ENCODE measurements around the gene PRIM1. TPM values are rescaled to one million over a fixed set of nuclear protein-coding genes. Genes with fewer than 3 reads are reported as not detected.

PRIM1 gene
- total and polyA plus RNA-seq, 12 donors: 0.78 to 9.1 (median 4.3) TPM

GRCh38 chr12:56725723-56726102, 26.4 kb downstream of the PRIM1 start:
- Histone ChIP-seq H3K27ac (peak overlapping the region; percentile 81 to 97 (median 87)), H3K4me1 (replicated peaks in 1 of 2) (peaks cover 30 to 32% of the 10 kb centered on the region in 2 donors), H3K27me3 (no peaks in the 10 kb centered on the region), H3K9me3 (replicated peaks in 1 of 3) (no peaks in the 10 kb centered on the region), H3K4me3 (peak overlapping the region in 2 of 4 donors; percentile 50 to 64), H3K36me3 (replicated peaks in 1 of 2) (no peaks in the 10 kb centered on the region)
- no peak for DNase-seq
- intact Hi-C loops (cut with DNase I): loop anchor here in 1 of 2 donors (10.0 kb wide), 1 partner anchor 81 kb away; the partner anchor contains the start of gene ATP5F1B
- TF ChIP-seq CTCF (IDR thresholded peaks at IDR 0.05) (no peak), POLR2A (IDR thresholded peaks at IDR 0.05) (no peak)
- 13 to 20% (median 18%) methylated on average over 6 to 7 of the region's 7 CpGs for WGBS, 4 donors

GRCh38 chr12:56724972-56725722, 27.0 kb downstream of the PRIM1 start, which contains the start of gene NACA:
Gene NACA (minus strand): TSS chr12:56725299. CDS start chr12:56724521, 778 bp downstream.
- H3K4me1 ChIP-seq (replicated peaks in 1 of 2): peaks cover 33 to 36% of the 10 kb centered on the region in 2 donors

GRCh38 chr12:56724701-56724971, 27.5 kb downstream of the PRIM1 start:
- H3K4me3 ChIP-seq: peak overlapping the region; percentile 24 to 99 (median 57)
- peaks cover 33 to 41% of the 10 kb centered on the region in 2 donors for H3K4me1 ChIP-seq (replicated peaks in 1 of 2)
- peak in 3 of 7 donors; percentile 33 to 40 (median 37) for DNase-seq
- peaks cover 0 to 7% of the 10 kb centered on the region in 2 donors for H3K36me3 ChIP-seq (replicated peaks in 1 of 2)
- TF ChIP-seq POLR2A (IDR thresholded peaks at IDR 0.05) (no peak), CTCF (IDR thresholded peaks at IDR 0.05) (no peak)
- WGBS, 4 donors: 0 to 1% (median 0%) methylated on average over 7 to 9 of the region's 9 CpGs
- no peaks in the 10 kb centered on the region for H3K27me3 ChIP-seq
- no peaks in the 10 kb centered on the region for H3K9me3 ChIP-seq (replicated peaks in 1 of 3)
- H3K27ac ChIP-seq: peak overlapping the region; percentile 81 to 97 (median 87)
- intact Hi-C loops (cut with DNase I): loop anchor here in 1 of 2 donors (10.0 kb wide), 1 partner anchor 80 kb away; the partner anchor contains the start of gene ATP5F1B

More at GRCh38 chr12:56724972-56725722, 27.0 kb downstream of the PRIM1 start, which contains the start of gene NACA:
- peaks cover 0 to 2% of the 10 kb centered on the region in 2 donors for H3K36me3 ChIP-seq (replicated peaks in 1 of 2)
- H3K27me3 ChIP-seq: no peaks in the 10 kb centered on the region
- peak; percentile 97 to 100 (median 99) for DNase-seq
- no peaks in the 10 kb centered on the region for H3K9me3 ChIP-seq (replicated peaks in 1 of 3)
- peak within 1 kb of the TSS; percentile 24 to 99 (median 57) for H3K4me3 ChIP-seq
- WGBS, 4 donors: 0 to 2% (median 1%) methylated on average over 24 to 46 of the region's 46 CpGs
- intact Hi-C loops (cut with DNase I): loop anchor here in 1 of 2 donors (10.0 kb wide), 1 partner anchor 80 kb away; the partner anchor contains the start of gene ATP5F1B
- TF ChIP-seq POLR2A (IDR thresholded peaks at IDR 0.05) (peak; percentile 82 to 97), CTCF (IDR thresholded peaks at IDR 0.05) (no peak)
- peak within 1 kb of the TSS; percentile 81 to 97 (median 87) for H3K27ac ChIP-seq

DNA sequence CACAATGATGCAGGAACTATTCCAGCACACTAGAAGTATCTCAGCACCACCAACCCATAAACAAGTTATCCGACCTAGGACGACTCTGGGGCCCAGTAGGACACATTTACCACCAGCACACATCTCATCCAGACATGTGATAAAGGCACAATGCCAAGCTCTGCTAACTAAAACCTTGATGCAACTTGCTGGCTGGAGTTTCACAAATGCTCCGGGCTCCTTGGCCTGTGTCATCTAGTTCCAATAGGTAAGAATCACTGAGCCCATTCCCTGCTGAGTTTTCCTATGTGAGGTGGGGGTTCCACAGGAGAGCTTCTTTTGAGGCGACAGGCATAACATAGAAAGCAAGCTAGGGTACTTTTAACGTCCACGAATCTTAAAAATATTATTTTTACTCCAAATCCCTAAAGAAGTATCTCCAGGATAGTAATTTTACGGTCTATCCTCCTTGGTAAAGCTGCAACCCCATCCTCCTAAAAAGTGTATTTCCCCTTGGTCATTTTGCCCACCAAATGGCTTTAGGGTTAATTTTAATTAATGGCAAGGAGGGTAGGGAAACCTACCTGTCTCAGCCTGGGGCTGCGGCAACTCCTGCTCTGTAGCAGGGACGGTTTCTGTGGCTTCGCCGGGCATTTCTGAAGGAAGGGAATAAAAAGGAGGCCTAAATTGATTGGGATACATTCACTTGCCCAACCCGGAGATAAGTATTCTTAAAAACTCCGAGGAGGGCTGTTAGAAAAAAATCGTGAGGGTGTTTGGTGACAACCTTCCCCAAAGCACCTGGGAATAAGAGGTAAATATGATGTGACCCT, 28.0 kb downstream of the PRIM1 start:
- Histone ChIP-seq H3K27me3 (no peaks in the 10 kb centered on the region), H3K4me1 (replicated peaks in 1 of 2) (peaks cover 33 to 47% of the 10 kb centered on the region in 2 donors), H3K4me3 (peak overlapping the region; percentile 24 to 99 (median 57)), H3K36me3 (replicated peaks in 1 of 2) (peaks cover 0 to 12% of the 10 kb centered on the region in 2 donors), H3K9me3 (replicated peaks in 1 of 3) (no peaks in the 10 kb centered on the region), H3K27ac (peak overlapping the region; percentile 81 to 97 (median 87))
- TF ChIP-seq POLR2A (IDR thresholded peaks at IDR 0.05) (peak; percentile 49 to 89), CTCF (IDR thresholded peaks at IDR 0.05) (no peak)
- intact Hi-C loops (cut with DNase I): loop anchor here in 1 of 2 donors (10.0 kb wide), 1 partner anchor 79 kb away; the partner anchor contains the start of gene ATP5F1B
- WGBS, 4 donors: 0 to 2% (median 1%) methylated on average over 14 of the region's 14 CpGs
- peak; percentile 76 to 91 (median 87) for DNase-seq
